H4 (cell line): ENCODE measurements around the gene COX18. TPM values are rescaled to one million over a fixed set of nuclear protein-coding genes. Genes with fewer than 3 reads are reported as not detected.

Experiments
- DNase-seq: peaks from one replicate; pipeline ENCODE4 v3.0.0-alpha.2; 2015; ENCODE audit warnings: low spot score
- total RNA-seq: library from RNA; depleted of rRNA; stranded (reverse); fragments of >200 nt; shearing (Covaris generic); gene quantifications from 2 replicates; pipeline ENCODE4 v1.2.3, GENCODE V29; 2014; rRNA removed

COX18 gene, protein sequence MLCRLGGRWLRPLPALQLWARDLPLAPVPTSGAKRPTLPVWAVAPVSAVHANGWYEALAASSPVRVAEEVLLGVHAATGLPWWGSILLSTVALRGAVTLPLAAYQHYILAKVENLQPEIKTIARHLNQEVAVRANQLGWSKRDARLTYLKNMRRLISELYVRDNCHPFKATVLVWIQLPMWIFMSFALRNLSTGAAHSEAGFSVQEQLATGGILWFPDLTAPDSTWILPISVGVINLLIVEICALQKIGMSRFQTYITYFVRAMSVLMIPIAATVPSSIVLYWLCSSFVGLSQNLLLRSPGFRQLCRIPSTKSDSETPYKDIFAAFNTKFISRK
- total RNA-seq = 21.8 and 38.0 TPM in 2 replicates

DNA sequence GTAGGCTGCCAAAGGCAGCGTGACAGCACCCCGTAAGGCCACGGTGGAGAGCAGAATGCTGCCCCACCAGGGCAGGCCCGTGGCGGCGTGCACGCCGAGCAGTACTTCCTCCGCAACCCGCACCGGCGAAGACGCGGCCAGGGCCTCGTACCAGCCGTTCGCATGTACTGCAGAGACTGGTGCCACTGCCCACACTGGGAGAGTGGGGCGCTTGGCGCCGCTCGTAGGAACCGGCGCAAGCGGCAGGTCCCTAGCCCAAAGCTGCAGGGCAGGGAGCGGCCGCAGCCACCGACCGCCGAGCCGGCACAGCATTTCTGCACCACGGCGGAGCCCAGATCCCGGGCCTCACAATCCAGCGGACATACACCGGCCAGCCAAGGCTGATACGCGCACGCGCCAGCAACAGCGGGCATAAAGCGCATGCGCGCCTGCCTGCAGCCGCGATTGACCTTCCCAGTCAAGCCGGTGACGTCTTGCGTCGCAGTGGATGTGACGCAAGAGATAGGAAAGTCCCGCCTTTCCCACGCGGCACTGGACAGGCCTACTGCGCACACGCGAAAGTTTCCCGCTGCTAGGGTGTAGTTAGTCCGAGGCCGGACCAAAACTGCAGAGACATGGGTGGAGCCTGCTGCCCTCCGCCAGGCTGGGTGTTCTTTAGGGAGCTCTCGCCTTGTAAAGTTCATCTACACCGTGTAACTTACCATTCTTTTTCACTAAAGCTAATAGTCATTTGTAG is at the start of gene COX18:
COX18 (minus strand) TSS at position 379 of the 736 bp plus-strand sequence; CDS start at position 312, 67 bp downstream.
- peak; percentile 97 for DNase-seq

DNA sequence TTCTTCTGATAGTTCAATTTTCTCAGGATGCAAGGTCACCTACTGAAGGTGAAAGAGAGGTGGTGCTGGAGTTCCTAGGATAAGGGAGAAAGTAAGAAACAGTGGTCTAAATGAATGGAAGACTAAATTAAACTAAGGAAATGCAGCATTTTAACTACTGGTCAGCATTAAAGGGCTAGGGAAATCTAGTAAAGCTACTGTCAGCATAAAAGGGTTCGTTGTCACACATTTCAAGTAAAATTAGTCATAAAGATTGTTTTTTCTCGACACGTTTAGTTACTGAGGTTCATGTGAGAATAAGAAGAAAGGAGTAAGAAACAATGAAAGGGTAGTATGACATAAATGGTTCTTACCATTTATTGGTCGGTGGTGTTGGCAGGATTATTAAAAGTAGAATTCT is 40.0 kb upstream of the COX18 start:
- DNase-seq = no peak

DNA sequence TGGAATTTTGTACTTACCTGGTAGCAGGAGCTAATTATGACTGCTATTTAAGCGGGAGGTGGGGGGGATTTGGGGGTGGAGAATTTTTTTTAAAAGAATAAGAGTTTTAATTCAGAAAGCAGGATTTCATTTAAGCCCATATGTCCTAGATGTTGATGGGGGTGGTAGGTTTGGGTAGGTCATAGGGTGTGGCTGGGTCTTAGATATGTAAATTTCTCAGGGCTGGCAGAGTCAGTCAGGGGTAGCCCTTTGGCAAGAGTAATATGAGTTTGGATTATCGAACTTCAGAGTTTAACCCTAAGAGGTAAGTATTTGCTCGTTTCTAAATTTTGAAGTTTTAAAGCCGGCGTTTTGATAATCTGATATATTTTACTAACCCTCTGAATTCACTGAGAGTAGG is 35.2 kb upstream of the COX18 start:
- DNase-seq = no peak

DNA sequence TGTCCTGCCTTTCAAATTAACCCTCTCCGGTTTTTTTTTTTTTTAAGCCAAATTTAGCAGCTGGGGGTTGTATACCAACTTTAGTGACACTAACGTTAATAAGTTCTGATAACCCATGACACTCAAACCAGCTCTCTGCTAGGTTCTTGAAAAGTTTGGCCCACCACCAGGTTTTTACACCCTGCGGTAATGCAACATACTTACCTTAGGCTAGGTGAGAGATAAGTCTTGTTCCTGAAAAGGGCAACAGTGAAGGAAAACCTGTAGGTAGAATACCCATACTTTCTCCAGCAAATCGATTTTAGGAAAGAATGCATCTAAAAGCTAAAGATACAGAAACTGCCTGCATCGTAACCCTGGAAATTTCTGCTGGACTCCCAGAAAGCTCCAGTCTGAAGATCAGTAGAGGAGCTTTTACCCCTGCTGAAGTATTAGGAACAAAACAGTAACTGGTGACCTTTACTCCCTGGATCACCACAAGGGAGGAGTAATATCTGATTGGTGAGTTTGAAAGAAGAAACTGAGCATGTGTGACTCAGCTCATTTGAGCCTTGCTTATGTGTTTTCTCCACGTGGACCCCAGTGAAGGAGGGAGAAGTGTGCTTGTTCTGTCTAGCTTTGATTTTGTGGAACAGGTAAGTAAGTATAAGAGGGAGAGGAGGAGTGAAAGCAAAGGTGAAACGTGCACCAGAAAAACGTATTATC is 34.4 kb upstream of the COX18 start:
- DNase-seq = no peak

DNA sequence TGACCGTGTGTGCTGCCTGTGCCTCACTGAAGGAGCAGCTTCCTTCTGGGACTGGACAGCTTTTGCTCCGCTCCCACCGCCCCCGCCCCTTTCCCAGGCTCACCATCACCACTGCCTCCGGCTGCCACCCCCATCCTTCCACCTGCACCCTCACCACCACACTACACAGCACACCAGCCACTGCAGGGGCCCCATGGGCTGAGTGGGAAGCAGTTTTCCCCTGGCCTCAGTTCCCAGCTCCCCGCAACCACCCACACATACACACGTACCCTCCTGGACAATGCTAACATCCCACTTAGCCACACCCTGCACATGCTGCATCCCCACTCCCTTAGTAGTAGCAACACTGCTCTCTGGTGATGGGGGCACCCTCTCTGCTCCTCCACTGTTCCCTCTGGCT is 29.6 kb upstream of the COX18 start:
- no peak for DNase-seq

DNA sequence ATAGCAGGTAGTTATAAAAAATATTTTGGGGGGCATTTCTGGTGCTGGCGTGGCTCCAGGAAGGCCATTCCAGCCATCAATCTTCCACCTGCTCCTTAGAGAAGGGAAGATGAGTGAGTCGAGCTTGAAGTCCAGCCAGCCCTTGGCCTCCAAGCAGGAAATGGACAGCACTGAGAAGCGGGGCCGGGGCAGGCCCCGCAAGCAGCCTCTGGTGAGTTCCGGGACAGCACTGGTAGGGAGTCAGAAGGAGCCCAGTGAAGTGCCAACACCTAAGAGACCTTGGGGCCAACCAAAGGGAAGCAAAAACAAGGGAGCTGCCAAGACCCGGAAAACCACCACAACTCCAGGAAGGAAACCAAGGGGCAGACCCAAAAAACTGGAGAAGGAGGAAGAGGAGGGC is 29.2 kb upstream of the COX18 start:
- DNase-seq = no peak

DNA sequence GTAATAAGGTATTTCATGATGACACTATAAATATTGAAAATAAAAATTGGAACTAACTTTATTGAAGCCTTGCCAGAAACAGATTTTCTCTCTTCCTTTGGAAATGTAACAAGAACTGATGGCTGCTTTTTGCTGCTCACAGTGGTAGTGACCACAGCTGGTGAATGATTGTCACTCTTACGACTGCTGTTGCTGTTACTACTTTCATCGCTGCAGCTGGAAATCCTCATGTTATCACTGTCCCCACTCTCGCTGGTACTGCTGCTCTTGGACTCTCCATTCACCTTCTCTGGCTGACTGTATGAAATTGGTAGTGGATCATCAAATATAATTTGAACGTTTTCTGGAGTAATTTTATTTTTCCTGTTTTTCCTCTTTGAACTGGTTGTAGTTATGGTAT is 28.5 kb upstream of the COX18 start:
- no peak for DNase-seq

DNA sequence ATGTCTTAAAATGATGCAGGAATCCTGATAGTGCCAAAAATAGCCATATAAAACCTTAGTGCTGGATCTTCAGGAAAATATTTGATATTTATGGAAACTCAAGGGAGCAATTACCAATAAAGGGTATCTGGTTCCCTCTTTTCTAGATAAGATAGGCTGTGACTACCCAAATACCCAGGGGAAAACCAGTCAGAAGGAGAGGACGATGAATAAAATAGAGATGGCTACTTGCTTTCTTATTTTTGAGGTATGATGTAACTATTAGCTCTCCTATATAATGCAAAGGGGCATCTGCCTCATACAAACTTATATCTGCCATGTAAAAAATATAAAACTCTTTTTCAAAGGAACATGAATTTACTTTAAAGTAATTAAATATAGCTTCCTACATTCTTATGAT is 23.4 kb upstream of the COX18 start:
- DNase-seq = no peak

DNA sequence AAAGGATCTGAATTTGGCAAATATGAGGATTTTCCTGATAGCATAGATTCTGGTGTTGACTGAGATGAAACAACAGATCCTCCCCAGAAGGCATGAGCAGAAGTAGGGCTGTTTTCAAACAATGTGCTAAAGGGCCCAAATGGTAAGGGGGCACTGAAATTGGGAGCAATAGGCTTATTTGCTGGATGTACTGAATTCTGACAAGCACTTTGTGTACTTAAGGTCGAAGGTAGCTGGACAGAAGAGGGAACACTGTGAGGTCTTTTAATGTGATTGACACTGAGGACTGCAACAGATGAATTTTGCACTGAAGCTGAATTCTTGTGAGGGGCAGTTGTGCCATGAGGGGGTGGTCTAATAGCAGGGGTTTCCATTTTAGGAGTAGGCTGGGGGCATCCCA is 21.2 kb upstream of the COX18 start:
- DNase-seq = no peak

DNA sequence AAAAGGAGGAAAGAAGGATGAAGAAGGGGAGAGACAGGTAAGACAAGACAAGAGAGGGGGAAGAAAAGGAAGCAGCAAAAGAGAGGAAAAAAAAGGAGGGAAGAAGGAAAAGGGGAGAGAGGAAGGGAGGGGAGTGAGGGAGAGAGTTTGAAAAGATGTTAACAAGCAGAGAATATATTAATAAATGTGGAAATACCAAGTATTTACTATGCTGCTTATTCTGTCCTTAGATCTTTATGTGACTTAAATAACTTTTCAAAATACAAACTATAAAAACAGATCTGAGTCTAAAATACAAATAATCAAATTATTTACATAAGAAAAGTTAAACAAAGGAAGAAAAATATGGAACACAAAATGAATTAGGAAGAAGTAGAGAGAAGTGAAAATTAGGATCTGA is 18.4 kb upstream of the COX18 start:
- DNase-seq = no peak

DNA sequence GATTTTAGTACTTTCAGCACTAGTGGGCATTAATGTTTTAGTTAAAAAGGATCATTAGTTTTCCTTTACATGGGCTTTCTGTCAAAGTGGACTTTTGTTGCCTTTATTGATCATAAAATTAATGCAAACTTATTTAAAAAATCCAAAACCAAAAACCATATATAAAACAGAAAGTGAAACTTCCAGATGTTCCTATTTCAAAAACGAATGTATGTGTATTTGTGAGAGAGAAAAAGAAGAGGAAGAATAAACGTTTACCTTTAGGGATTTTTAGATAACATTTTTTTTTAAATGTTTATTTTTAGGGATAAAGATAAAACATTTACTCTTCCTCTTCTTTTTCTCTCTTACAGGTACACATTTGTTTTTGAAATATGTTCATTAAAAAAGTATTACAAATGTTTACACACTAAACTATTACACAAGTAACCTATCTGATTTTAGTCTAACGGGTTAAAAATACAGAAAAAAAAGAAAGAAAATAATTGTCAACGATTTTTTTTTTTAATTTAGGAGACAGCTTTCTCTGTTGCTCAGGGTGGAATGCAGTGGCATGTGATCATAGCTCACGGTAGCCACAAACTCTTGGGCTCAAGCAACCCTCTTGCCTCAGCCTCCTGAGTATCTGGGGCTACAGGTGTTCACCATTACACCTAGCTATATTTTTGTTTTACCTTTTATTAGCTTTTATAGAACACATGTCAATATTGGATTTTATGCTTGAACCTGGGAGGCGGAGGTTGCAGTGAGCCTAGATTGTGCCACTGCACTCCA is 16.8 kb upstream of the COX18 start:
- no peak for DNase-seq

DNA sequence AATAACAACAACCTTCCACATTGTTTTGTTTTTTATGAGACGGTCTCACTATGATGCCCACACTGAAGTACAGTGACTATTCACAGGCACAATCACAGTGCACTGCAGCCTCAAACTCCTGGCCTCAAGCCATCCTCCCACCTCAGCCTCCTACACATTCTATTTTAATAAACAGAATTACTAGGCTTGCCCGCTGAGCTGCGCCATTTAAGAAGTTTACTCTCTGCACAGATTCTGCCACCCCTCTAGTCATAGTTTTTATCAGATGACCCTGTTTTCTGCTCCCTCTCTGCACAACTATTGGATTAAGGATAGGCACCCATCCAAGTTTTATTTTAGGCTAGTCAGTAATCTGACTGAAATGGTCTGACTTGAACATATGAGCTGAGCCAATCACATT is 11.3 kb upstream of the COX18 start:
- no peak for DNase-seq

DNA sequence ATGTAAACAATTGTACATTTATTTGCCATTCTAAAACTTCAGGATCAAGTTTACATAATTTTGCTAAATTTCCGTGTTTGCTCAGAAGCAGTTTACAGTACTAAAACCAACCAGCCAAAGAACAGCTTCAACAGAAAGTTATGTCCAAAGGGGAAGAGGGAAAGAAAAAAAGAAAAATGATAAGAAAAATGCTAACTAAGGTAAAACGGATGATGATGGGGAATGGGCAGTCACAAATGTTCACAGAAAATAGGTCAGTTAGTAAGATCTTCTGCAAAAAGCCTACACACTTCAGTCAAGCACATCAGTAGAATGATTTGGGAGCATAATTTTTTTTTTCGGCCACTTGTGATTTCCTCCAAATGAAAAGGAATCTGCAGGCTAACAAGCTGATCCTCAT is 6.3 kb upstream of the COX18 start:
- no peak for DNase-seq

DNA sequence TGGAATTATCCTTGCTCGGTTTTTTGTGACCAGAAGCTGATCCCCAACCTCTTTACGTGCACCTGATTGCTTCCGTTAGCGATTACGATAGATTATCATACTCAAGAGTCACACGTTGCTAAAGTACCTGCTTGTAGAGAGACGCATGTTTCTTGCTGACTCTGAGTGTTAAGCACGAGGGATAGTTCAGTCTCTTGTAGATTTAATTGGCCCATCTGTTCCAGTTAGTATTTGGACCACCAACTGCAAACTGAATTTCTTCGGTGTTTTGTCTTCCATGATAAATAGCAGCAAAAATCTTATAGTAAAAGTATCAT is 516 bp upstream of the COX18 start:
- DNase-seq = no peak

DNA sequence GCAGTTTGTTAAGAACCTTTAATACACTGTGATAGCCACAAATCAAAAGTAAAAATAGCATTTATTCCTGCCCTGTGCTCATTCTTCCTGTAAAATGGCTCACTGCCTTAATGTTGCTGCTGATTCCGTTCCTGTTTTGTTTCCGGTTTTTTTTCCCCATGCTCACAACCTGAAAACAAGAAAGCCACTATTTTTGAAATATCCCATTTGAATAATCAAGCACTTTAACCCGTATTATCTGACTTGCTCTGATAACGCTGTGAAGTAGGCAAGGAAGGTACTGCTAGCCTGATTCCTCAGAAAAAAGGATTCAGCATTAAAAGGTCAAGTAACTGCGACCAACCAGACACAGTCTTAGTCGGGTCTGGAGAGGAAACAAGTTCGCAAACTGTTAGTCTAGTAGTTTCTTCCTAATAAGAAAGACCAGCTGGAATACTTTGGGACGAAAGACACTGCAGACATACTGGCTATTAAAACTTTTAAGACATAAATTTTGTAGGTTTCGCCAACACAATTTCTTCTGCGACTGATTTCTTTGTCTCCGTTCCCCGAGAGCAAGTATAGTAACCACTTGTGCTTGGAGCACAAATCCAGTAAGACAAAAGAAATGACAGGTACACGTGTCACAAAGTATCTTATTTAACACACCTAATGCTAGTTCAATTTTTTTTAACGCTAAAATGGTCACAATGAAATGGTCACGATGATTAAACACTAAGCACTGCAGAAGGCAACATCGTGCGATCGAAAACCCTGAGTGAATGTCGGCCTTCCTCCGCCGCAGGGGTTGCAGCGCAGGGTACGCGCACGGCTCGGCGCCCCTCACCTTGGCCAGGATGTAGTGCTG is 802 bp downstream of the COX18 start:
- no peak for DNase-seq

DNA sequence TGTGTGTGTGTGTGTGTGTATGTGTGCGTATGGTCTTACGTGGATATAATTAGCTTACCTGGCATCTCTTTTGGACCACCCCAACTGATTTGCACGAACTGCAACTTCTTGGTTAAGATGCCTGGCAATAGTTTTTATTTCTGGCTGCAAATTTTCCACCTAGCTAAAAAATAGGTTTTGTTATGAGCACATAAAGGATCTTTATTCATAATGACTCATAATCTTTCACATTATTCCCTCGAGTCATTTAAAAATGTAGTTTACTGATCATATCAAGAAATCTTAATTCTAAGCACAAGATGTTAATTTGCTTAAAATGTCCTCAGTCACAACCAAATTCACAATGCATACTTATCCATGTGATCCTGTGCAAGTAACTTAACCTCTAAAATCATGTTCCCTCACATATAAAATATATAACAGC is 1.5 kb downstream of the COX18 start:
- no peak for DNase-seq

DNA sequence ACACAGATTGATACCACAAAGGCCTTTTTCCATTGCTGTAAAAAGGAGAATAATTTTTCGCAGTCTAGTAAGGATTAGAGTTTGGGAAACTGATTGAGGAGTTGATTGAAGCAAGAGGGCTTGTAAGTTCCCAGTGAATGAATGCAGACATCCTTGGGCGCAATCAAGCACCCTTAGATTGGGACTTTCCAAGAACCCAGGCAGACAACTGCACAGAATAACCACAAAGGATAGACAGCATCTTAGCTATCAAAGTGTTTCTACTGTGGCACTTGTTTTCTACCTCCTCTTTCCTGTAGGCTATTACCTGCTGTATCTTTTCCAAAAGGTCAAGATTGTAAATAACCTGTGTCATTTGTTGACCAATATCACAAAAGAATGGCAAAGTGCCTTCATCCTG is 2.6 kb downstream of the COX18 start:
- no peak for DNase-seq

DNA sequence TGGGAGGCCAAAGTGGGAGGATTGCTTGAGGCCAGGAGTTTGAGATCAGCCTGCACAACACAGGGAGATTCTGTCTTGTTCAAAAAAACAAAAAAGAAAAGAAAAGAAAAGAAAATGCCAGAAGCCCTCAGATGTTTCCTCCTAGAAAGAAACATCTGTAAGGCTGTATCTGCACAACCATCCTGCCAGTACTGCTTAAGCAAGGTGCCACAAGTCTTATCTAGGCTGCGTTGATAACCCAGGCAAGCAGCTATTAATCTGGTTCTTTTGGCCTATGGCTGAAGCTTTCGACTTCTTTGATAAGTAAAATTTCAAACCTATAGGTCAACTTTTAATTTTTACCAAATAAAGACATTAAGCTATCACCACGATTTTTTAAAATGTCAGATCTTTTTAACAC is 3.1 kb downstream of the COX18 start:
- no peak for DNase-seq

DNA sequence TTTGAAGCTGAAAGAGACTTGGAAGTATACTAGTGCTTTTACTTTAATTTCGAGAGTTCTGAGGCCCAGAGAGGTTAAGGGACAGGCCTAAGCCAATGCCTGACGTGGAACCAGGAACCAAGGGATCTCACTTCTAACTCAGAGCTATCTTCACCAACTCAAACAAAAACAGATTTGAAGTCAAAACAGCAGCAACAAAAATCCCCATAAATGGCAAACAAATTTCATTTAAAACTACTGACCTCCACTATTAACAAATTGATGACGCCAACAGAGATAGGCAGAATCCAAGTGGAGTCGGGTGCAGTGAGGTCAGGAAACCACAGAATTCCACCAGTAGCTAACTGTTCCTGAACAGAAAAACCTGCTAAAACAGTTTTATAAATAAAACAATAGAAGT is 5.0 kb downstream of the COX18 start:
- no peak for DNase-seq

DNA sequence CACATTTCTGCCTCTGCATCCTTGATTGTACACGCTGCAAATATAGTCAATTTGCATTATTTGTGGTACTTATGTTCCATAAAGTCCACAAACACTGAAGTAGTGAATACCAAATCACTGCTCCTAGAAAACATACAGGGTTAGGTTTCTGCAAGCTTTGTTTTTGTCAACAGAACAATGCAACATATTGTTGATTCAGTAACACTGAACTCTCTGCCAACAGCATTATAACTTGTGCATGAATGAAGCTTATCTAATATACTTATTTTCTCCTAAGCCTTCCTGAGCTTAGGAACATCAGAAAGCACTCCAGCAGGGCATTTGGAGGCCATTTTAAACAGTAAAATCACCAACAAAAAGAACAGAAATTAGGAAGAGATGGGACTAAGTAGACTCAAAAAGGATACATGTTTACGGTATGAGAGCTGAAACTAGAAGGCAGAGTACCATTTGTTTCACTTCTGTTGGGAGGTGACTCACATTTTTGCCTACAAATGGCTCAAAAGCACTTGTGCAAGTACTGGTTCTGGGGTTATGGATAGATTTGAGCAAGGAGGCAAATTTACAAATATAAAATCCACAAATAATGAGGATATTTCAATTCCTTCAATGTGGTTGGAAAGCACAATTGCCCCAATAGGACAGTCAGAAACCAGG is 14.1 kb downstream of the COX18 start:
- DNase-seq = no peak

DNA sequence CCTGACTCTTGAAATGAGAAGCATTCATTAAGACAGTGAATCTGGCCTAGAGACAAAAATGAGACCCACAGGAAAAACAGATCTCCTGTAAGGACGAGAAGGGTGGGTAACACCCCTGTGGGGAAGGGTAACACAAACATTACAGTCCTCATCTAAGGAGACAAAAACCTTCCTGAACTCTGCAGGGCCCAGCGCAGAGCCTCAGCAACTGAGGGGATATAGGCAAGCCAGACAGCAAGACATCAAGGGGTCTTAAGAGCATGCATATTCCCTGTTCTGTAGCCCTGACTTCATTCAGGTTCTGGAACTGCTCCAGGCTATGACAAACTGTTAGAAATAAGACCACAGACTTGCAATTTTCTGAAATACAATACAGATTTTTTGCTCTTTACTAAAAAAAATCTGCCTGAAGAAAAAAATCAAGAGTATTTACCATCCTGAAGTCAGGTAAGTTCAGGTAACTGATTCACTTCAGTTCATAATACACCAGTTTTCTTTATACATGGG is 15.5 kb downstream of the COX18 start:
- DNase-seq = no peak
